Gastrocnemius medialis (tissue), 4 donors: ENCODE data around the gene AKAP13. TPM values are rescaled to one million over a fixed set of nuclear protein-coding genes. Genes with fewer than 3 reads are reported as not detected.

Experiments used
- ATAC-seq, 2 donors: fragments of 150-250 bp; one replicate each; pipeline ENCODE4 v1.9.1; 2016
- DNase-seq, 2 donors: peaks; one replicate each; pipeline ENCODE4 v3.0.0-alpha.2; 2019
- H3K27ac ChIP-seq, 4 donors: fragments of 200-600 bp; sonication (generic); 1 replicate in 1 of 4; 2 replicates in 3 of 4; pipeline ENCODE4 v1.5.1; 2016 to 2018; ENCODE audit warnings: mild to moderate bottlenecking in 2 of 4, moderate library complexity in 1 of 4
- H3K27me3 ChIP-seq, 3 donors: fragments of 200-600 bp; sonication (generic) in 2 of 3; 1 replicate in 1 of 3; 2 replicates in 2 of 3; pipeline versions ENCODE4 v1.5.1 to v1.6.0; 2016 to 2019; ENCODE audit warnings: mild to moderate bottlenecking in 1 of 3, moderate library complexity in 1 of 3
- H3K36me3 ChIP-seq, 2 donors: fragments of 200-600 bp; sonication (generic) in 1 of 2; one replicate each; pipeline ENCODE4 v1.5.1; 2017 to 2018
- H3K4me1 ChIP-seq, 2 donors: fragments of 200-600 bp; sonication (generic) in 1 of 2; one replicate each; pipeline ENCODE4 v1.5.1; 2016 to 2017; ENCODE audit warnings: mild to moderate bottlenecking in 2 of 2
- H3K4me3 ChIP-seq, 4 donors: fragments of 200-600 bp; sonication (generic) in 3 of 4; 1 replicate in 1 of 4; 2 replicates in 3 of 4; pipeline ENCODE4 v1.5.1; 2016 to 2019; ENCODE audit warnings: mild to moderate bottlenecking in 2 of 4
- H3K9me3 ChIP-seq, 3 donors: fragments of 200-600 bp; sonication (generic) in 2 of 3; 1 replicate in 1 of 3; 2 replicates in 2 of 3; pipeline ENCODE4 v1.5.1; 2016 to 2019
- CTCF ChIP-seq, 5 experiments: fragments of 450-650 bp in 3 of 5; fragments of 200-600 bp in 2 of 5; sonication (generic) in 2 of 5; IDR thresholded peaks in 4 of 5; conservative IDR thresholded peaks in 1 of 5; 1 replicate in 4 of 5; 2 replicates in 1 of 5; pipeline ENCODE4 v1.5.1; 2016 to 2019; ENCODE audit warnings: antibody characterized with exemption in 5 of 5, mild to moderate bottlenecking in 3 of 5, moderate library complexity in 3 of 5
- POLR2A ChIP-seq, 2 donors: fragments of 450-650 bp; IDR thresholded peaks; one replicate each; pipeline ENCODE4 v1.6.1; 2017; ENCODE audit warnings: antibody characterized with exemption in 2 of 2, mild to moderate bottlenecking in 2 of 2, moderate library complexity in 2 of 2
- in situ Hi-C, 4 donors: fragments of 200-750 bp; cut with MboI; loops; one replicate each; pipeline versions ENCODE4 v1.15.0 to v1.8.0; 2017; ENCODE audit warnings: low sequenced_read_pairs in 4 of 4
- intact Hi-C: fragments of 100-400 bp; cut with DNase I; formaldehyde crosslinking; loops from one replicate; pipeline ENCODE4 v1.15.1; 2023; ENCODE audit warnings: low total_unique reads
- total RNA-seq, 4 donors: library from RNA; depleted of rRNA; stranded (reverse); fragments of >200 nt; gene quantifications; one replicate each; pipeline versions ENCODE4 v1.1.0 to v1.2.3, GENCODE V29; 2016

Gene AKAP13
- total RNA-seq, 4 donors from 2014 or later: 127 to 481 (median 172) TPM

- in situ Hi-C loops (no loop called here), intact Hi-C loops (no loop called here)
- no peaks in the 10 kb centered on the region for H3K36me3 ChIP-seq
- no peaks in the 10 kb centered on the region for H3K9me3 ChIP-seq
- no peak overlapping the region for H3K27ac ChIP-seq
- H3K4me3 ChIP-seq: no peak overlapping the region
- TF ChIP-seq CTCF (IDR thresholded peaks at IDR 0.05 in 4 of 5, conservative IDR thresholded peaks at IDR 0.05 in 1 of 5) (no peak), POLR2A (IDR thresholded peaks at IDR 0.05) (no peak)
- no peaks in the 10 kb centered on the region for H3K27me3 ChIP-seq
- no peak for DNase-seq
- peaks cover 35 to 48% of the 10 kb centered on the region in 2 donors for H3K4me1 ChIP-seq
- ATAC-seq: no peak
These were observed 18.4 kb downstream of the AKAP13 start for GRCh38 chr15:85398822-85399221.

GRCh38 chr15:85399627-85400026 is 19.2 kb downstream of the AKAP13 start:
- H3K36me3 ChIP-seq: no peaks in the 10 kb centered on the region
- intact Hi-C loops: no loop called here
- no peak overlapping the region for H3K4me3 ChIP-seq
- no peaks in the 10 kb centered on the region for H3K9me3 ChIP-seq
- peaks cover 37 to 50% of the 10 kb centered on the region in 2 donors for H3K4me1 ChIP-seq
- no peaks in the 10 kb centered on the region for H3K27me3 ChIP-seq
- in situ Hi-C loops: no loop called here
- no peak for DNase-seq
- H3K27ac ChIP-seq: no peak overlapping the region
- ATAC-seq: no peak
- no peak for TF ChIP-seq CTCF (IDR thresholded peaks at IDR 0.05 in 4 of 5, conservative IDR thresholded peaks at IDR 0.05 in 1 of 5)
- no peak for TF ChIP-seq POLR2A (IDR thresholded peaks at IDR 0.05)

GRCh38 chr15:85400606-85401005 is 20.2 kb downstream of the AKAP13 start:
- Histone ChIP-seq H3K27ac (no peak overlapping the region), H3K4me3 (no peak overlapping the region), H3K27me3 (no peaks in the 10 kb centered on the region), H3K4me1 (peaks cover 42 to 48% of the 10 kb centered on the region in 2 donors), H3K36me3 (no peaks in the 10 kb centered on the region), H3K9me3 (no peaks in the 10 kb centered on the region)
- in situ Hi-C loops (no loop called here), intact Hi-C loops (no loop called here)
- ATAC-seq (no peak), DNase-seq (no peak)
- TF ChIP-seq POLR2A (IDR thresholded peaks at IDR 0.05): no peak

GRCh38 chr15:85401108-85401774 is 20.8 kb downstream of the AKAP13 start:
- no peak for ATAC-seq
- no peaks in the 10 kb centered on the region for H3K27me3 ChIP-seq
- peaks cover 43 to 45% of the 10 kb centered on the region in 2 donors for H3K4me1 ChIP-seq
- in situ Hi-C loops: no loop called here
- H3K9me3 ChIP-seq: no peaks in the 10 kb centered on the region
- no peak overlapping the region for H3K27ac ChIP-seq
- DNase-seq: no peak
- TF ChIP-seq POLR2A (IDR thresholded peaks at IDR 0.05) (no peak), CTCF (IDR thresholded peaks at IDR 0.05 in 4 of 5, conservative IDR thresholded peaks at IDR 0.05 in 1 of 5) (no peak)
- H3K36me3 ChIP-seq: no peaks in the 10 kb centered on the region
- intact Hi-C loops: no loop called here
- H3K4me3 ChIP-seq: no peak overlapping the region

- DNase-seq (no peak), ATAC-seq (peak; percentile 28 to 42)
- TF ChIP-seq CTCF (IDR thresholded peaks at IDR 0.05 in 4 of 5, conservative IDR thresholded peaks at IDR 0.05 in 1 of 5) (no peak), POLR2A (IDR thresholded peaks at IDR 0.05) (no peak)
- Histone ChIP-seq H3K36me3 (no peaks in the 10 kb centered on the region), H3K4me3 (no peak overlapping the region), H3K4me1 (peaks cover 41 to 46% of the 10 kb centered on the region in 2 donors), H3K9me3 (no peaks in the 10 kb centered on the region), H3K27me3 (no peaks in the 10 kb centered on the region), H3K27ac (no peak overlapping the region)
- in situ Hi-C loops (no loop called here), intact Hi-C loops (no loop called here)
These were observed 21.9 kb downstream of the AKAP13 start for GRCh38 chr15:85402195-85402881.
